OCI-M2 (cell line): ENCODE measurements around the gene FAF1.
"Not testable (repeated sequence)": the region's sequence is repeated elsewhere in the genome, so short reads cannot be mapped to it uniquely, and the experiment has no call there.

Experiments used
- DNase-seq: peaks from one replicate; lab custom pipeline; 2025; ENCODE audit not compliant: unreplicated experiment; lab: John Stamatoyannopoulos, UW

FAF1 gene

DNA sequence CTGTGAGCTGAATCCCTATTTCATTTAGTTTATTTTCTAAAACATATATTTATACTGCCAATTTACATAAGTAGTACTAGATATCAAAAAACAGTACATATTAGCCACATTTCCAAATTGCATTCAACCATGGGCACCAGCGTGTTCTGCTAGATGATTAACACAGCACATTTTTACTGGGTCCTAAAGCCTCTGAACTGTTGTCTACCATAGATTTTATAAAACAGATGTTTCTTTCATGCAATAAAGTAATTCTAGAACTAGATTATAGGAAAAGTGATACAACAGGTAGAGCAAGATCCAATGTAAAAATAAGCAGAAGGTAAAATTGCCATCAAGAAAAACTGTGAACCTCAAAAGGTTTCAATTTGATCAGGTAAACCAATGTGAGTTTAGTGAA is 108.6 kb downstream of the FAF1 start:
- DNase-seq, result no peak

DNA sequence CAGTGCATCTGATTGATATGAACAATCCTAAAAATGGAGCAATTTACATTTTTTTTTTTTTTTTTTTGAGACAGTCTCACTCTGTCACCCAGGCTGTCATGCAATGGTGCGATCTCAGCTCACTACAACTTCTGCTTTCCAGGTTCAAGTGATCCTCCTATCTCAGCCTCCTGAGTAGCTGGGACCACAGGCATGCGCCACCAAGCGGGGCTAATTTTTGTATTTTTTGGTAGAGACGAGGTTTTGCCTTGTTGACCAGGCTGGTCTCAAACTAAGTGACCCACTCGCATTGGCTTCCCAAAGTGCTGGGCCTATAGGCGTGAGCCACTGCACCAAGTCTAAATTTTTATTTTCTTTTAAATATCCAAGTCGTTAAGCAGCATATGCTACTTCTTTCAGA is 109.0 kb downstream of the FAF1 start:
- no peak for DNase-seq

DNA sequence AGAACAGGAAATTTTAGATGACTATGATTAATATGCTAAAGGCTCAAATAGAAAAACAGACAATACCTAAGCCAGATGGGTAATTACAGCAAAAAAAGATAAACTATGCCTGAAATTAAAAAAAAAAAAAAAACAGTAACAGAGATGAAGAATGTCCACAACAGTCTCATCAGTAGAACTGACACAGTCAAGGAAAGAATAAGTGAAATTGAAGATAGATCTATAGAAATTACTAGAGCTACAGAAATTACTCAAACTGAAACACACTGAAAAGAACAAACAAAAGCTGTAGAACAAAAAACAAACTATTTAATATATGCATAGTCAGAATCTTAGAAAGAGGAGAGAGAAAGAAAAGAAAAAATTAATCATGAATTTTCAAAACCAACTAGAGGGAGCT is 112.8 kb downstream of the FAF1 start:
- DNase-seq, result no peak

DNA sequence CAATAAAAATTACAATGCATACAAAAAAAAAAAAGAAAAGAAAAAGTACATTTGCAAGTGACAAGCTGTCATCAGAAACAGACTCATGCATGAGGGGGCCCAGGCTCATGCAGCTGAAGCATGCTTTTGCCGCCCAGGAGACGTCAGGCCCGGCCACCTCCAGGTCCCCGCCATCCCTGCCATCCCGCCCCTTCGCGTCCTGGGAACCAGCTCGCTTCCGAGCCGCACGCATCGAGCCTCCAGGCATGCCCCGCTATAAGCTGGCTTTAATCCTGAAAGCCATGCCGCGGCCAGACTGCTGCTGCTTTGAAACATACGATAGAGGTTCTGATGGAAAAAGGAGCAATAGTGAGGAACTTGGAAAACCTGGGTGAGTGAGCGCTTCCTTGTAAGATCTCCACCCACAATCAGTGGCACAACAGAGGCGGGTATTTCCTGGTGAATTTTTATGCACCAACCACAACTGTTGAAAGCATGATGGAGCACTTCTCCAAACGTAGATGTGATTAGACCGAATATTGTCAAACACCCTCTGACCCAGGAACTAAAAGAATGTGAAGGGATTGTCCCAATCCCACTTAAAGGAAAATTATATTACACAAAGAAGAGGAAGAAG is 113.7 kb downstream of the FAF1 start:
- DNase-seq, result no peak

DNA sequence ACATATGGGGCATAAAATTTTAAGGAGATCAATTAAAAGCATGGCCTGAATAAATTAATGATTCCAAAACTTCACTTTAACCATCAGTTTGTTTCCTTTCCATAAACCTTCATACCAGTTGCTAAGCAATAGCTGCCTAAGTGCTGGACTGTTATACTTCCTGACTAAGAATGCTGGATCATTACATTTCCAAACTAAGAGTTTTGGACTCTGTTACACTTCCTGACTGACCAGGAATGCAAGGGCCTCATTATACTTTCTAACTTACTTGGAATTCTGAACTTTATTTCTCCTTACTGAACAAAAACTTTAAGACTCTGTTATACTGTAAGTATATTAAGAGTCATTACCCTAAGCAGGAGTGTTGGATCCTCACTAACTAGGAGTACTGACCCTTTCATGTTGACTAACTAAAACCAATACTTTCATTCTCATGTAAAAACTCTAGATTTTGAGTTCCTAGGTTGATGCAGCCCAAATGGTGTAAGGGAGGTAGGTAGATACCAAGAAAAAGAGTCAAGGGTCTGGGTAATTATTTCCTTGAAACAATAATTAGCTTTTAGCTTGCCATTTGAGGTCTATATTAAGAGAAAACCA is 118.2 kb downstream of the FAF1 start:
- DNase-seq, result no peak

DNA sequence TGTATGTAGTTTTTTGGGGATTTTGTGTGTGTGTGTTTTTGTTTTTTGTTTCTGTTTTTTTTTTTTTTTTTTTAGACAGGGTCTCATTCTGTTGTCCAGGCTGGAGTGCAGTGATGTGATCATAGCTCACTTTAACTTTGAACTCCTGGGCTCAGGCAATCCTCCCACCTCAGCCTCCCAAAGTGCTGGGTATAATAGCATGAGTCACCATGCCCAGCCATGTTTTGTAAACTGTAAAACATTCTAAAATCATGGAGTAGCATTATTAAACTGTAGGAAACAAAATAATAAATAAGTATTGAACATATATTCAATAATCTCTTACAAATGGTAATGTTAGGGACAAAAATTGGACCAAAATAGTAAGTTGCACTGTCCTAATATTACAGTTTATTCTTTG is 124.0 kb downstream of the FAF1 start:
- DNase-seq, result no peak

DNA sequence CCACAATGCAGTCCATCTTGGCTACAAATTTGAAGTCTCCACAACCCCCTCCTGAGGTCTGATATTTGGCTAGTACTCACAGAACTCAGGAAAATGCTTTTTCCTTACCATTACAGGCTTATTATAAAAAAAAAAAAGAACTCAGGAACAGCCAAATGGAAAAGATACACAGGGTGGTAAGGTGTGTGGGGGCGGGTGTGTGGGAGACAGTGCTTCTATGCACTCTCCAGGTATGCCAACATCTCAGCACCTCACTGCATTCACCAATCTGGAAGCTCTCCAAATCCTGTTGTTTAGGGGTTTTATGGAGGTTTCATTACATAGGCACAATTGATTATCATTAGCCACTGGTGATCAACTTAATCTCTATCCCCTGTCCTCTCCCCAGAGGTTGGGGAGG is 126.9 kb downstream of the FAF1 start:
- DNase-seq, result no peak

DNA sequence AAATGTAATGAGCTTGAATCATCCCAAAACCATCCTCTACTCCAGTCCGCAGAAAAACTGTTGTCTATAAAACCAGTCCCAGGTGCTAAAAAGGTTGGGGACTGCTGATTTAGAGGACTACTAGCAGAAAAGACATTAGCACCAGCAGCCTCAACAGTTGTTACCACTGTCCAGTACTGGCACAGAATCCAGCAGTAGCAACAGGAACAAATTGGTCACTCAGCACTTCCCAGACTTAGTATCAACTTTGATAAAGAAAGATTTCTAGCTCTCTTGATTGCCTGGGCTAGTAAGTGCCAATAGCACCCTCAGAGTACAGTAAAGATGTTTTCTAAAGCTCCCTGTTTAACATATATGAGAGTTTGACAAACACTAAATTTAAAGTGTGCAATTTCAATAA is 127.9 kb downstream of the FAF1 start:
- DNase-seq, result no peak

DNA sequence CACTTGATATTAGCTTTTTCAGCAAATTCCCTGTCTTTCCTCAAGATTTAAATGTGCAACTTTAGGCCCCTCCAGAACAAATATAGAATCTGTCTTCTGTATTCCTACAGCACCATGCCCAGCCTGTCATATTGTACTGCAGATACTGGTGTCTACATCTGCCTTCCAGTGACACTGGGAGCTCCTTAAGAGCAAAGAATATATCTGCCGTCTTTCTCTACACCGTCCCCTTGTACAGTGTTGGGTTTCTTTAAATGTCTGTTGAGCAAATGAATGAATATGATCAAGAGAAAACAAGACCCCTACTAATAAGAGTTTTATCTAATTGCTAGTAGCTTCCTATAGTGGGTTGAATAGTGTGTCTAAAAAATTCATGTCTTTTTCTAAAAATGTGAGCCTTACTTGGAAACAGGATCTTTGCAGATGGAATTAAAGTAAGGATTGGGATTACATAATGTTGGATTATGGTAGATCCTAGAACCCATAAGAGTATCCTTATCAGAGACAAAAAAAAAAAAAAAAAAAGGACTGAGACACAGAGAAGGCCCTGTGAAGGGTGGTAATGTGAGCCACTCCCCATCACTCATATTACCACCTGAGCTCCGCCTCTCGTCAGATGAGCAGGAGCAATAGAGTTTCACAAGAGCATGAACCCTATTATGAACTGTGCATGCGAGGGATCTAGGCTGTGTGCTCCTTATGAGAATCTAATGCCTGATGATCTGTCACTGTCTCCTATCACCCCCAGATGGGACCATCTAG is 128.6 kb downstream of the FAF1 start:
- no peak for DNase-seq

DNA sequence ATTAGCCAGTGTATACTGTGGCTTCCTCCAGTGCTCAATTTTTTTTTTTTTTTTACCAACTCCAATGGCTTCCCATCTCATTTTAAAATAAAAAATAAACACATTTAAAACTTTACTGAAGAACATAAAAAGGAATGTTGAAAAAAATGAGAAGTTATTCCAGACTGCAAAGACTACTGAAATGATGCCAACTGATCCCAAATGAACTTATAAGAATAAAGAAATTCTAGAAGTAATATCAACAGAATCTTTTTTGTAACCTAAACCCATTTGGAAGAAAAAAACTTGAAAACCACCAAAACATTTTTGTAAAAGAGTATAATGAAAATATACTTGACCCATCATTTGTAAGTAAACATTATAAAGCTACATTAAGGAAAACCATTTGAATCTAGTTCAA is 129.4 kb downstream of the FAF1 start:
- DNase-seq, result no peak

DNA sequence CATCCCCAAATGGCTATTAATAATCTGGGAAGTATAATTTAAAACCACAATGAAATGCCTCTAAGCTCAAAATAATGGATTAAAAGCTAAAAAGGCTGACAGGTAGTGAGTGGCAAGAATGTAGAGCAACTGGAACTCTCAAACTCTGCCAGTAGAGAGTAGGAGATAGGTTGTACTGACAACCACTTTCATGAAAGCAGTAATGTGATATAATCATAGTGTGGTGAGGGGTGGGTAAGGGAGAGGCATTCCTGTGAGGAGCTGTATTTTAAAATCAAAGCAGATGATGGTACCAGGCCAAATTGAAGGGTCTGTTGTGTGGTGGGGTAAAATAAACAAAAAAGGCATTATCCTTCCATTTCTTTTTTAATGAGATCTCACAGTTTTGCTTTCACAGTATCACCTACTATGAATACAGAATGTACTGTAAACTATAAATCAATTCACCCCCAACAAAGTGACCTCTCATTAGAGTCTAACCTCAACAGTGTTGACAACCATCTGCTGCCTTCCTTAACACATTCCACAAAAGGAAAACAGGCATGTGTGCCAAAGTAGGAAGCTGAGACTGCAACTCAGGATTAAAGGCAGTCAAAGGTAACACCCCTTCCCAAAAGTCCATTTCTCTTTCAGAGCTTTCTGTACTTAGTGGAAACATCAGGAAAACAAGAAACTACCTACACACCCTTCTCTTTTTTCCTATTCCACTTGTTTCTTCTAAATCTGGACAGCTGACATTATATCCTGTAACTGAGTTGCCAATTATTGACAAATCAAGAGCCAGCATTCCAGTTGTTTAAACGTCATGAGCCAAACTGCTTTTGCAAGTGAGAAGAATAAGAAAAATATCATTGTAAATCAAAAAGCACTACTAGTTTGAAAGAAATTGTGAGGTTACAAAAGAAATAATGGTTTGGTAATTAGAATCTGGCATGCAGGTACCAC is 130.8 kb downstream of the FAF1 start:
- DNase-seq, result no peak

DNA sequence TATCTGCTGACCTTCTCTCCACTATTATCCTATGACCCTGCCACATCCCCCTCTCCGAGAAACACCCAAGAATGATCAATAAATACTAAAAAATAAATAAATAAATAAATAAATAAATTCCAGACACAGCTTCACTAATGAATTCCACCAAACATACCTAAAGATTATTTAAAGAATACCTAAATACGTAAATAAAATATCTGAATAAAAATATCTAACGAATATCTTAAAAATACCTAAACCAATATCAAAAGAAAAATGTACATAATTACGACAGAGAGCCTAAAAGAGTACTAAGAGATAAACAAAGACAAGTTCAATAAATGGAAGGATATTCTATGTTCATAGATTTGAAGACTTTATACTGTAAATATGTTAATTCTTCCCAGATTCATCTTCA is 132.5 kb downstream of the FAF1 start:
- no peak for DNase-seq

DNA sequence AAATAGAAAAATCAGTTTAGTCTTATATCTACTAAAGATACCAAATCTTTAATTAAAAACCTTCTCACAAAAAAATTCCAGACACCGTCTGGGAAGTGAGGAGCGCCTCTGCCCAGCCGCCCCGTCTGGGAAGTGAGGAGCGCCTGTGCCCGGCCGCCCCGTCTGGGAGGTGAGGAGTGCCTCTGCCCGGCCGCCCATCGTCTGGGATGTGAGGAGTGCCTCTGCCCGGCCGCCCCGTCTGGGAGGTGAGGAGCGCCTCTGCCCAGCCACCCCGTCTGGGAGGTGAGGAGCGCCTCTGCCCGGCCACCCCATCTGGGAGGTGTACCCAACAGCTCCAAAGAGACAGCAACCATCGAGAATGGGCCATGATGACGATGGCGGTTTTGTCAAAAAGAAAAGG is 133.3 kb downstream of the FAF1 start:
- DNase-seq, result not testable (repeated sequence)

DNA sequence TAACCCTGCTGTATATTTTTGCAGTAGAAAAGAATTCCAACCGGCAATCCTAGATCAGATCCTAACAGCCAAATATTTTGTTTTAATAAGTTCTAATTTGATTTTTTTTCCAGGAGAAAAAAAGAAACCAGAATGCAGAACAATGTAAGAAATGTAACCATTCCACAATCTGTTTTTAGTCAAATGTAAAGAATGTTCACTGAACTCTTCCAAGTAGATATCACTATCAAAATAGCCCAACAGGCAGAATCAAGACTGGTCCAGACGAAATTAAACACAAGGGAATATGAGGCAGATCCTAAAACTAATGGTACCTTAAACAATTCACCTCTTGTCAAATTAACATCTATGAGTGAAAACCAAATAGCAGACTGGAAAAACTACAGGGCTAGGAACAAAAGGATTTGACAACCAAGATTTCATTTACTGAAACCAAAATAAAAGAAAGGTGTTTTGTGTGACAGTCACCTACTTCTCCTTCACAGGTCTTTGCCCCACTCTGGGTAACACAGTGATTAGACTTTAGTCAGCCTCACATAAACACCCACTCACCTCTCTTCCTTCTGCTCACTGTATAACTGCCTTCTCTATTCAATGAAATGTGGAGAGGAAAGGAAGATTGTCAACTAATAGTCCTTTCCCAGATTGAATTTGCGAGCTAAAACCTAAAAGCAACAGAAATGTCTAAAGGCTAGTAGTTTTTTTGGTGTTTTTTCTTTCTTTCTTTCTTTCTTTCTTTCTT is 137.9 kb downstream of the FAF1 start:
- no peak for DNase-seq

DNA sequence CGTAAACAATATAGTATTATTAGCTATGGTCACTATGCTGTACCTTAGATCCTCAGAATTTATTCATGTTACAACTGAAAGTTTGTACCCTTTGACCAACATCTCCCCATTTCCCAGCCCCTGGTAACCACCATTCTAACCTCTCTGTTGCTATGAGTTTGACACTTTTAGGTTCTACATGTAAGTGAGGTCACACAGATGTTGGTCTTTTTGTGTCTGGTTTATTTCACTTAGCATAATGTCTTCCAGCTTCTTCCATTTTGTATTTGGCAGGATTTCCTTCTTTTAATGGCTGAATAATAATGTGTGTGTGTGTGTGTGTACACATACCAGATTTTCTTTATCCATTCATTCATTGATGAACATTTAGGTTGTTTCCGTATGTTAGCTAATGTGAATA is 139.5 kb downstream of the FAF1 start:
- no peak for DNase-seq

DNA sequence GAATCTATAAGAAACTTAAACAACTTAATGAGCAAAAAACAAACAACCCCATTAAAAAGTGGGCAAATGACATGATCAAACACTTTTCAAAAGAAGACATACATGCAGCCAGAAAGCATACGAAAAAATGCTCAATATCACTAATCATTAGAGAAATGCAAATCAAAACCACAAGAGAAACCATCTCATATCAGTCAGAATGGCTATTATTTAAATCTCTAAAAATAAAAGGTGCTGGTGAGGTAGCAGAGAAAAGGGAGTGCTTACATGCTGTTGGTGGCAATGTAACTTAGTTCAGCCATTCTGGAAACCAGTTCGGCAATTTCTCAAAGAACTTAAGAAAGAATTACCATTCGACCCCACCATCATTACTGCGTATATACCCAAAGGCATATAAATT is 147.7 kb downstream of the FAF1 start:
- no peak for DNase-seq

DNA sequence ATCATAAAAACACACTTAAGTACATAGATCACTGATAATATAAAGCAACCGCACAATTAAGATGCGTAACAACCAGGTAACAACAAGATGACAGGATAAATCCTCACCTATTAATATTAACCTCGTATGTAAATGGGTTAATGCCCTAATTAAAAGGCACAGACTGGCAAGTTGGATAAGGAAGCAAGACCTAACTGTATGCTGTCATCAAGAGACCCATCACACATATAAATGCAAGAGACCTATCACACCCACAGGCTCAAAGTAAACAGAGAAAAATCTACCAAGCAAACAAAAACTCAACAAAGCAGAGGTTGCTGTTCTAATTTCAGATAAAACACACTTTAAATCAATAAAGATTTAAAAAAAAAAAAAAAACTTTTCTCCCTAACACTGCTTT is 151.8 kb downstream of the FAF1 start:
- DNase-seq, result no peak

DNA sequence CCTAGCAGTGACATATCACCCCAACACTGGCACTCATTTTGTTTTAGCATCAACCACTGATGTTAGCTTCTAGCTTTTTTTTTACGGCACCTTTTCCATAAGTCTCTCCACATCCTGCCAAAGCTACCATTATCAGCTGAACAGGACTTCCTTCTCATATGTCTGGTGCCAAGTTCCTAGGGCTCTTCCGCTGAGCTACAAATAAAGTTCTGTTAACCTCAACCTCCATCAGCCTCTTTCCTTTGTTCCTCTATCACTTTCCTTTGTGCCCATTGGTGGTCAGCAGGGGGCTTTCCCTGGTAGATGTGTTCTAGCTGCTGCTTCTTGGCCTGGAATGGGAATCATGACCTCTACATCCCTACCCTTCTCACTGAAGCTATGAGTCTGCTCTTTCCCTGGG is 163.8 kb downstream of the FAF1 start:
- no peak for DNase-seq

DNA sequence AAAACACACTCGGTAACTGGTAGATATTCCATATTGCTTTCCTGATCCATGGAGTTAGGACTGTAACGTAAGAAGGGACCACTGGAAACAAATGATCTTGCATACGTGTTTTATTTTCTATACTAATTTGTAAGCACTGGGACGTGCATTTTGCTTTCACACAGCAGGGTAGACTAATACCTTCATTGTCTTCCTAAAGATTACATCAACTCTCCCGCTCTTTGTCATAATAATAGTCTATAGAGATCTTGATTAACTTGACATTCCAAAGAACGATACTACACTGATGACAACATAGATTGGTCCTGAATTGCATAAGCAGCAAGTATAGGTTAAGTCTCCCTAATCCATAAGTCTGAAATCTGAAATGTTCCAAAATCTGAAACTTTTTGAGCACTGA is 166.5 kb downstream of the FAF1 start:
- DNase-seq, result no peak

DNA sequence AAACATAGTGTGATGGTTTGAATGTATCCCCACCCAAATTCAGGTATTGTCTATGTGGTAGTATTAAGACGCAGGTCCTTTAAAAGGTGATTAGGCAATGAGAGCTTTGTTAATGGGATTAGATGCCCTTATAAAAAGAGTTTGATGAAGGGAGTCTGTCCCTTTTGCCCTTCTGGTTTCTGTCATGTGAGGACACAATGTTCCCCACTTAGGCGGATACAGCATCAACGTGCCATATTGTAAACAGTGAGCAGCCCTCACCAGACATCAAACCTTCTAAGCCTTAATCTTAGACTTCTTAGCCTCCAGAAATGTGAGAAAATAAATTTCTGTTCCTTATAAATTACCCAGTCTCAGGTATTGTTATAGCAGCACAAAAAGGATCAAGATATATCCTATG is 172.8 kb downstream of the FAF1 start:
- DNase-seq, result no peak

DNA sequence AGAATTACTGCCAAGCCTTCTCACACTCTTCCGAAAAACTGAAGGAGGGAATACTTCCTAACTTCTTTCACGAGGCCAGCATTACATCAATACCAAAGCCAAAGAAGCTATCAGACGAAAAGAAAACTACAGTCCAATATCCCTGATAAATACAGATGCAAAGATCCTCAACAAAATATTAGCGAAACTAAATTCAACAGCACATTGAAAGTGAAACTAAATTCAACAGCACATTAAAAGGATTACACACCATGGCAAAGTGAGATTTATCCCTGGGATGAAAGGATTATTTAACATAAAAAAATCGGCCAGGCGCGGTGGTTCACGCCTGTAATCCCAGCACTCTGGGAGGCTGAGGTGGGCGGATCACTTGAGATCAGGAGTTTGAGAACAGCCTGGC is 176.8 kb downstream of the FAF1 start:
- DNase-seq, result no peak
